HuH-7 (cell line): ENCODE measurements around the gene ZNF267.
"Not testable (repeated sequence)": the region's sequence is repeated elsewhere in the genome, so short reads cannot be mapped to it uniquely, and the experiment has no call there.

ENCODE experiments used
- DNase-seq: peaks from one replicate; pipeline ENCODE4 v3.0.0; 2011; ENCODE audit warnings: low spot score

The ZNF267 gene

DNA sequence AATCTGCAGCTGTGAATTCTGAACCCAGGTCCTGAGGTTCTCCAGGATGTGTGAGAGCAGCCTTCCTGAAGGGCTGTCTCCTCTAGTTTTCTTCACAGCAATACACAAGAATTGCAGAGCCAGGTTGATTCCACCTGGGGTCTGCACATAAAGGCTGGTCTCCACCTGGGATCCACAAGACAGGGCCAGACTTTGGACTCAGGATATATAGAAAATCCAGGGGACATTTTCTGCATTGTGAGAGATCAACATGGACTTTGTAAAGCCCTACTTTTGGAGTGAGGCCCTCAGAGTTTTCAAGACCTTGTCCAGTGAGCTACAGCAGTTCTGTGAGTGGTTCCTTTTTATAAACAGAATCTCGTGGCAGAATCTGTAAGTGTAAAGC is 6.3 kb downstream of the ZNF267 start:
- DNase-seq: no peak

GRCh38 chr16:31880322-31880979 is 6.8 kb downstream of the ZNF267 start:
- no peak for DNase-seq

DNA sequence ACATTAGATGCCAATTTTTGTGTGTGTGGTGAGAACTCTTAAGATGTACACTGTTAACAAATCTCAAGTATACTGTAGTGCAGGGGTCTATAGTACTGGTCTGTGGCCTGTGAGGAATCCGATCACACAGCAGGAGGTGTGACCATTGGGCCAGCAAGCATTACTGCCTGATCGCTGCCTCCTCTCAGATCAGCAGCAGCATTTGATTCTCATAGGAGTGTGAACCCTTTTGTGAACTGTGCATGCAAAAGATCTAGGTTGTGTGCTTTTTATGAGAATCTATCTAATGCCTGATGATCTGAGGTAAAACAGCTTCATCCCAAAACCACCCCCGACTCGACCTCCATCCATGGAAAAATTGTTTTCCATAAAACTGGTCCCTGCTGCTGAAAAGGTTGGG is 12.6 kb downstream of the ZNF267 start:
- DNase-seq: no peak

GRCh38 chr16:31888735-31889134 is 15.1 kb downstream of the ZNF267 start:
- DNase-seq: no peak

DNA sequence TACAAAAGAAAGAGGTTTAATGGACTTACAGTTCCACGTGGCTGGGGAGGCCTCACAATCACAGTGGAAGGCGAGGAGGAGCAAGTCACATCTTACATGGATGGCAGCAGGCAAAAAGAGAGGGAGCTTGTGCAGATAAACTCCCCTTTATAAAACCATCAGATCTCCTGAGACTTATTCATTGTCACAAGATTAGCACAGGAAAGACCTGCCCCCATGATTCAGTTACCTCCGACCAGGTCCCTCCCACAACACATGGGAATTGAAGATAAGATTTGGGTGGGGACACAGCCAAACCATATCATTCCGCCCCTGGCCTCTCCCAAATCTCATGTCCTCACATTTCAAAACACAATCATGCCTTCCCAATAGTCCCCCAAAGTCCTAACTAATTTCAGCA is 18.5 kb downstream of the ZNF267 start:
- not testable (repeated sequence) for DNase-seq

- no peak for DNase-seq
Observed at GRCh38 chr16:31893824-31894223, 20.2 kb downstream of the ZNF267 start.

GRCh38 chr16:31897283-31897682 is 23.7 kb downstream of the ZNF267 start:
- DNase-seq: no peak

- no peak for DNase-seq
Observed at GRCh38 chr16:31899505-31899904, 25.9 kb downstream of the ZNF267 start.

DNA sequence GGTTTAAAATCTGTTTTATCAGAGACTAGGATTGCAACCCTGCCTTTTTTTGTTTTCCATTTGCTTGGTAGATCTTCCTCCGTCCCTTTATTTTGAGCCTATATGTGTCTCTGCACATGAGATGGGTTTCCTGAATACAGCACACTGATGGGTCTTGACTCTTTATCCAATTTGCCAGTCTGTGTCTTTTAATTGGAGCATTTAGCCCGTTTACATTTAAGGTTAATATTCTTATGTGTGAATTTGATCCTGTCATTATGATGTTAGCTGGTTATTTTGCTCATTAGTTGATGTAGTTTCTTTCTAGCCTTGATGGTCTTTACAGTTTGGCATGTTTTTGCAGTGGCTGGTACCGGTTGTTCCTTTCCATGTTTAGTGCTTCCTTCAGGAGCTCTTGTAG is 31.0 kb downstream of the ZNF267 start:
- not testable (repeated sequence) for DNase-seq

DNA sequence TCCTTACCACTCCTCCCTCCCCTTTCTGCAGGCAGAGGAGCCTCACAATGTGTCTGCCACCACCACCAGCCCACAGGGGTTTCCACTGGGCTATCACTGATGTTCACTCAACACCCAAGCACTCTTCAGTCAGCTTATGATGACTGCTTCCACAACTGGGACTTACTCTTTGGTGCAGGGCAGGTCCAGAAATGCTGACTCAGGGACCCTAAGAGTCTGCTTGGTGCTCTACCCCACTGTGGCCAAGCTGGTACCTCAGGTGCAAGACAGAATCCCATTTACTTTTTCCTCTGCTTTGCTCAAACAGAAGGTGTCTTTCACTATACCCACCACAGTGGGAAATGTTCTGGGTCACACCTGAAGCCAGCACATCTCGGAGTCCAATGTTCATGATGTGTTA is 40.1 kb downstream of the ZNF267 start:
- DNase-seq: no peak

DNA sequence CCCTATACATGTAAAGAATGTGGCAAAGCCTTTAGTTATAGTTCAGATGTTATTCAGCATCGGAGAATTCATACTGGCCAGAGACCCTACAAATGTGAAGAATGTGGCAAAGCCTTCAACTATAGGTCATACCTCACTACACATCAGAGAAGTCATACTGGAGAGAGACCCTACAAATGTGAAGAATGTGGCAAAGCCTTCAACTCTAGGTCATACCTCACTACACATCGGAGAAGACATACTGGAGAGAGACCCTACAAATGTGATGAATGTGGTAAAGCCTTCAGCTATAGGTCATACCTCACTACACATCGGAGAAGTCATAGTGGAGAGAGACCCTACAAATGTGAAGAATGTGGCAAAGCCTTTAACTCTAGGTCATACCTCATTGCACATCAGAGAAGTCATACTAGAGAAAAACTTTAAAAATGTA is 42.5 kb downstream of the ZNF267 start:
- DNase-seq: no peak

GRCh38 chr16:31920373-31920772 is 46.8 kb downstream of the ZNF267 start:
- no peak for DNase-seq

- DNase-seq: not testable (repeated sequence)
Observed at GRCh38 chr16:31951806-31952205, 78.2 kb downstream of the ZNF267 start.

DNA sequence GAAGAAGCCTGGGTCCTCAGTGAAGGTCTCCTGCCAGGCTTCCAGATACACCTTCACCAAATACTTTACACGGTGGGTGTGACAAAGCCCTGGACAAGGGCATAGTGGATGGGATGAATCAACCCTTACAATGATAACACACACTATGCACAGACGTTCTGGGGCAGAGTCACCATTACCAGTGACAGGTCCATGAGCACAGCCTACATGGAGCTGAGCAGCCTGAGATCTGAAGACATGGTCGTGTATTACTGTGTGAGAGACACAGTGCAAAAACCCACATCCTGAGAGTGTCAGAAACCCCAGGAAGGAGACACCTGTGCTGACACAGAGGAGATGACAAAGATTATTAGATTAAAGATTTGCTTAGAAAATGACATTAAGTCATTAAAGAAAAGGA is 78.6 kb downstream of the ZNF267 start:
- not testable (repeated sequence) for DNase-seq

DNA sequence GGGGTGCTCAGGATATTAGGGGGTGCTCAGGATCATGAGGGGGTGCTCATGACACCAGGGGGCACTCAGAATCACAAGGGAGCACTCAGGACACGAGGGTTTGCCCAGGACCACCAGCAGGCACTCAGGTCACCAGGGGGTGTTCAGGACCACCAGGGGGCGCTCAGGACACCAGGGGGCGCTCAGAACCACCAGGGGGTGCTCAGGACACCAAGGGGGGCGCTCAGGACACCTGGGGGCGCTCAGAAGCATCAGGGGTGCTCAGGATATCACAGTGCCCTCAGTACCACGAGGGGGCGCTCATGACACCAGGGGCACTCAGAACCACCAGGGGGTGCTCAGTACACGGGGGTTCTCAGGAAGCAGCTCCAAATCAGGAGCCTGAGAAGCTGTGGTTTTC is 82.6 kb downstream of the ZNF267 start:
- not testable (repeated sequence) for DNase-seq

GRCh38 chr16:31960186-31960910 is 86.7 kb downstream of the ZNF267 start:
- not testable (repeated sequence) for DNase-seq
